ENCODE measurements around the gene ACOXL. TPM values are rescaled to one million over a fixed set of nuclear protein-coding genes. Genes with fewer than 3 reads are reported as not detected.

The ACOXL gene
- total RNA-seq, 1 donor from 2014 or later, result 52.7 TPM

GRCh38 chr2:110998311-110998710 lies 265.9 kb downstream of the ACOXL start:
- DNase-seq (ENCODE audit: low spot score), result no peak

- no peak for DNase-seq (ENCODE audit: low spot score)
Observed at GRCh38 chr2:110999626-111000025, 267.3 kb downstream of the ACOXL start.

GRCh38 chr2:111005307-111005706 lies 272.9 kb downstream of the ACOXL start:
- DNase-seq (ENCODE audit: low spot score), result no peak

- DNase-seq (ENCODE audit: low spot score), result no peak
Observed at GRCh38 chr2:111005821-111006220, 273.4 kb downstream of the ACOXL start.

GRCh38 chr2:111007757-111008688 lies 275.6 kb downstream of the ACOXL start:
- DNase-seq (ENCODE audit: low spot score), result no peak

GRCh38 chr2:111011218-111011617 lies 278.8 kb downstream of the ACOXL start:
- DNase-seq (ENCODE audit: low spot score), result no peak

- no peak for DNase-seq (ENCODE audit: low spot score)
Observed at GRCh38 chr2:111015283-111015995, 283.1 kb downstream of the ACOXL start.

- no peak for DNase-seq (ENCODE audit: low spot score)
Observed at GRCh38 chr2:111017034-111017622, 284.8 kb downstream of the ACOXL start.

GRCh38 chr2:111017909-111018308 lies 285.5 kb downstream of the ACOXL start:
- no peak for DNase-seq (ENCODE audit: low spot score)

GRCh38 chr2:111019381-111019780 lies 287.0 kb downstream of the ACOXL start:
- DNase-seq (ENCODE audit: low spot score), result no peak

- no peak for DNase-seq (ENCODE audit: low spot score)
Observed at GRCh38 chr2:111022633-111023032, 290.3 kb downstream of the ACOXL start.

GRCh38 chr2:111024496-111024895 lies 292.1 kb downstream of the ACOXL start:
- no peak for DNase-seq (ENCODE audit: low spot score)

GRCh38 chr2:111025288-111025687 lies 292.9 kb downstream of the ACOXL start:
- no peak for DNase-seq (ENCODE audit: low spot score)

- DNase-seq (ENCODE audit: low spot score), result no peak
Observed at GRCh38 chr2:111028720-111029119, 296.3 kb downstream of the ACOXL start.

GRCh38 chr2:111029181-111029927 lies 297.0 kb downstream of the ACOXL start:
- DNase-seq (ENCODE audit: low spot score), result no peak

GRCh38 chr2:111030260-111030891 lies 298.0 kb downstream of the ACOXL start:
- DNase-seq (ENCODE audit: low spot score), result no peak

- no peak for DNase-seq (ENCODE audit: low spot score)
Observed at GRCh38 chr2:111030945-111031344, 298.6 kb downstream of the ACOXL start.

GRCh38 chr2:111031546-111032478 lies 299.4 kb downstream of the ACOXL start:
- no peak for DNase-seq (ENCODE audit: low spot score)

GRCh38 chr2:111032721-111033429 lies 300.5 kb downstream of the ACOXL start:
- DNase-seq (ENCODE audit: low spot score), result no peak

- DNase-seq (ENCODE audit: low spot score), result no peak
Observed at GRCh38 chr2:111034146-111034545, 301.8 kb downstream of the ACOXL start.

All from ureter (tissue), 1 donor.